ENCODE data around the gene CLEC16A.

Gene CLEC16A

GRCh38 chr16:11030990-11031510, 86.7 kb downstream of the CLEC16A start:
- H3K27me3 ChIP-seq, result no peaks in the 10 kb centered on the region
- H3K36me3 ChIP-seq, result peaks cover 100% of the 10 kb centered on the region
- no peak overlapping the region for H3K27ac ChIP-seq
- H3K4me1 ChIP-seq, result no peaks in the 10 kb centered on the region
- H3K9me3 ChIP-seq, result peaks cover 35% of the 10 kb centered on the region
- H3K9ac ChIP-seq, result no peak overlapping the region
- no peak overlapping the region for H3K4me3 ChIP-seq
- no peak overlapping the region for H3K4me2 ChIP-seq
- TF ChIP-seq Cebpa-rat (IDR thresholded peaks at IDR 0.05), result no peak
- H4K20me1 ChIP-seq, result 0 out of 2 replicates have a peak, but pooled peaks cover 4% of the 10 kb centered on the region

- Histone ChIP-seq H3K9me3 (peaks cover 23% of the 10 kb centered on the region), H3K27ac (no peak overlapping the region), H3K9ac (no peak overlapping the region), H4K20me1 (0 out of 2 replicates have a peak, but pooled peaks cover 4% of the 10 kb centered on the region), H3K27me3 (no peaks in the 10 kb centered on the region), H3K4me1 (no peaks in the 10 kb centered on the region), H3K4me2 (no peak overlapping the region), H3K4me3 (no peak overlapping the region), H3K36me3 (peaks cover 100% of the 10 kb centered on the region)
- TF ChIP-seq Cebpa-rat (IDR thresholded peaks at IDR 0.05), result no peak
Observed at GRCh38 chr16:11032000-11032921, 87.9 kb downstream of the CLEC16A start.

GRCh38 chr16:11032922-11033291, 88.5 kb downstream of the CLEC16A start:
- Histone ChIP-seq H3K4me1 (no peaks in the 10 kb centered on the region), H3K4me2 (no peak overlapping the region), H3K9me3 (peaks cover 17% of the 10 kb centered on the region), H4K20me1 (0 out of 2 replicates have a peak, but pooled peaks cover 4% of the 10 kb centered on the region), H3K27ac (no peak overlapping the region), H3K4me3 (no peak overlapping the region), H3K9ac (no peak overlapping the region), H3K27me3 (no peaks in the 10 kb centered on the region), H3K36me3 (peaks cover 97% of the 10 kb centered on the region)
- no peak for TF ChIP-seq Cebpa-rat (IDR thresholded peaks at IDR 0.05)

GRCh38 chr16:11033629-11034420, 89.5 kb downstream of the CLEC16A start:
- Histone ChIP-seq H4K20me1 (0 out of 2 replicates have a peak, but pooled peaks cover 4% of the 10 kb centered on the region), H3K4me3 (no peak overlapping the region), H3K27me3 (no peaks in the 10 kb centered on the region), H3K27ac (no peak overlapping the region), H3K4me1 (no peaks in the 10 kb centered on the region), H3K9ac (no peak overlapping the region), H3K9me3 (peaks cover 8% of the 10 kb centered on the region), H3K4me2 (no peak overlapping the region), H3K36me3 (peaks cover 95% of the 10 kb centered on the region)
- no peak for TF ChIP-seq Cebpa-rat (IDR thresholded peaks at IDR 0.05)

GRCh38 chr16:11034481-11034931, 90.1 kb downstream of the CLEC16A start:
- no peak for TF ChIP-seq Cebpa-rat (IDR thresholded peaks at IDR 0.05)
- Histone ChIP-seq H3K27ac (no peak overlapping the region), H3K27me3 (no peaks in the 10 kb centered on the region), H3K9me3 (0 out of 2 replicates have a peak, but pooled peaks cover under 1% of the 10 kb centered on the region), H3K36me3 (peaks cover 95% of the 10 kb centered on the region), H3K4me2 (no peak overlapping the region), H3K9ac (no peak overlapping the region), H3K4me1 (no peaks in the 10 kb centered on the region), H3K4me3 (no peak overlapping the region), H4K20me1 (0 out of 2 replicates have a peak, but pooled peaks cover 4% of the 10 kb centered on the region)

- peaks cover 95% of the 10 kb centered on the region for H3K36me3 ChIP-seq
- no peaks in the 10 kb centered on the region for H3K4me1 ChIP-seq
- no peaks in the 10 kb centered on the region for H3K9me3 ChIP-seq
- no peak overlapping the region for H3K9ac ChIP-seq
- TF ChIP-seq Cebpa-rat (IDR thresholded peaks at IDR 0.05), result no peak
- no peak overlapping the region for H3K27ac ChIP-seq
- H3K27me3 ChIP-seq, result no peaks in the 10 kb centered on the region
- no peak overlapping the region for H3K4me2 ChIP-seq
- no peak overlapping the region for H3K4me3 ChIP-seq
- H4K20me1 ChIP-seq, result 0 out of 2 replicates have a peak, but pooled peaks cover 4% of the 10 kb centered on the region
Observed at GRCh38 chr16:11035096-11035495, 90.7 kb downstream of the CLEC16A start.

GRCh38 chr16:11036040-11036439, 91.7 kb downstream of the CLEC16A start:
- TF ChIP-seq Cebpa-rat (IDR thresholded peaks at IDR 0.05), result no peak
- H3K36me3 ChIP-seq, result peaks cover 95% of the 10 kb centered on the region

GRCh38 chr16:11036868-11037410, 92.6 kb downstream of the CLEC16A start:
- H4K20me1 ChIP-seq, result 0 out of 2 replicates have a peak, but pooled peaks cover 4% of the 10 kb centered on the region
- no peak overlapping the region for H3K4me3 ChIP-seq
- no peaks in the 10 kb centered on the region for H3K27me3 ChIP-seq
- no peaks in the 10 kb centered on the region for H3K4me1 ChIP-seq
- no peak overlapping the region for H3K9ac ChIP-seq
- no peak overlapping the region for H3K4me2 ChIP-seq
- H3K36me3 ChIP-seq, result peaks cover 95% of the 10 kb centered on the region
- no peaks in the 10 kb centered on the region for H3K9me3 ChIP-seq
- TF ChIP-seq Cebpa-rat (IDR thresholded peaks at IDR 0.05), result no peak
- no peak overlapping the region for H3K27ac ChIP-seq

More at GRCh38 chr16:11036040-11036439, 91.7 kb downstream of the CLEC16A start:
- Histone ChIP-seq H3K27ac (no peak overlapping the region), H3K4me2 (no peak overlapping the region), H3K4me3 (no peak overlapping the region), H3K4me1 (no peaks in the 10 kb centered on the region), H3K27me3 (no peaks in the 10 kb centered on the region), H3K9ac (no peak overlapping the region), H4K20me1 (0 out of 2 replicates have a peak, but pooled peaks cover 4% of the 10 kb centered on the region), H3K9me3 (no peaks in the 10 kb centered on the region)

GRCh38 chr16:11038305-11038704, 93.9 kb downstream of the CLEC16A start:
- no peak for TF ChIP-seq Cebpa-rat (IDR thresholded peaks at IDR 0.05)
- Histone ChIP-seq H4K20me1 (0 out of 2 replicates have a peak, but pooled peaks cover 4% of the 10 kb centered on the region), H3K4me1 (no peaks in the 10 kb centered on the region), H3K27ac (no peak overlapping the region), H3K4me2 (no peak overlapping the region), H3K9ac (no peak overlapping the region), H3K4me3 (no peak overlapping the region), H3K27me3 (no peaks in the 10 kb centered on the region), H3K9me3 (no peaks in the 10 kb centered on the region), H3K36me3 (peaks cover 91% of the 10 kb centered on the region)

All from BLaER1 (cell line).